ENCODE measurements around the gene ADD3.
A peak's percentile ranks its signal among the peaks of the same experiment; 100 is the strongest.

Gene ADD3

GRCh38 chr10:109961174-109962001 is 46.4 kb upstream of the ADD3 start:
- peak; percentile 46 for DNase-seq (ENCODE audit: extremely low spot score)
- TF ChIP-seq SP1 (IDR thresholded peaks at IDR 0.05) (no peak), NFRKB (IDR thresholded peaks at IDR 0.05) (no peak), BHLHE40 (IDR thresholded peaks at IDR 0.05; ENCODE audit: borderline replicate concordance) (no peak), HDGF (IDR thresholded peaks at IDR 0.05; ENCODE audit: borderline replicate concordance) (no peak)
- ChIA-PET CTCF (interaction anchor here (0.6 kb wide), 1 partner anchor 13 kb away, joined by 6 read pairs; no protein-coding TSS in a partner anchor), POLR2A (interaction anchor here (0.7 kb wide), 1 partner anchor 47 kb away, joined by 3 read pairs; the partner anchor contains the start of gene ADD3)

- no peak for TF ChIP-seq HDGF (IDR thresholded peaks at IDR 0.05; ENCODE audit: borderline replicate concordance)
- no peak for TF ChIP-seq ZNF384 (IDR thresholded peaks at IDR 0.05)
- TF ChIP-seq TARDBP (IDR thresholded peaks at IDR 0.05): no peak
- TF ChIP-seq, protein P1, sequence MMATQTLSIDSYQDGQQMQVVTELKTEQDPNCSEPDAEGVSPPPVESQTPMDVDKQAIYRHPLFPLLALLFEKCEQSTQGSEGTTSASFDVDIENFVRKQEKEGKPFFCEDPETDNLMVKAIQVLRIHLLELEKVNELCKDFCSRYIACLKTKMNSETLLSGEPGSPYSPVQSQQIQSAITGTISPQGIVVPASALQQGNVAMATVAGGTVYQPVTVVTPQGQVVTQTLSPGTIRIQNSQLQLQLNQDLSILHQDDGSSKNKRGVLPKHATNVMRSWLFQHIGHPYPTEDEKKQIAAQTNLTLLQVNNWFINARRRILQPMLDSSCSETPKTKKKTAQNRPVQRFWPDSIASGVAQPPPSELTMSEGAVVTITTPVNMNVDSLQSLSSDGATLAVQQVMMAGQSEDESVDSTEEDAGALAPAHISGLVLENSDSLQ (IDR thresholded peaks at IDR 0.05): peak; percentile 65
- TF ChIP-seq BHLHE40 (IDR thresholded peaks at IDR 0.05; ENCODE audit: borderline replicate concordance): no peak
- no peak for TF ChIP-seq FOXM1 (IDR thresholded peaks at IDR 0.05; ENCODE audit: borderline replicate concordance)
- ChIA-PET POLR2A (interaction anchor here (0.7 kb wide), 1 partner anchor 46 kb away, joined by 3 read pairs; the partner anchor contains the start of gene ADD3), CTCF (interaction anchor here (0.6 kb wide), 1 partner anchor 12 kb away, joined by 6 read pairs; no protein-coding TSS in a partner anchor)
- DNase-seq (ENCODE audit: extremely low spot score): no peak
Observed at GRCh38 chr10:109962247-109962646, 45.5 kb upstream of the ADD3 start.

GRCh38 chr10:109963439-109963838 is 44.3 kb upstream of the ADD3 start:
- DNase-seq (ENCODE audit: extremely low spot score): no peak
- POLR2A ChIA-PET: no interaction called here
- CTCF ChIA-PET: no interaction called here
- TF ChIP-seq ZNF384 (IDR thresholded peaks at IDR 0.05) (no peak), NFRKB (IDR thresholded peaks at IDR 0.05) (no peak), BHLHE40 (IDR thresholded peaks at IDR 0.05; ENCODE audit: borderline replicate concordance) (no peak), L3MBTL2 (conservative IDR thresholded peaks at IDR 0.05) (no peak), ELF4 (IDR thresholded peaks at IDR 0.05) (no peak), ARNT (IDR thresholded peaks at IDR 0.05) (no peak), HDGF (IDR thresholded peaks at IDR 0.05; ENCODE audit: borderline replicate concordance) (no peak), FOXA1 (IDR thresholded peaks at IDR 0.05) (no peak), TARDBP (IDR thresholded peaks at IDR 0.05) (no peak), CTBP1 (IDR thresholded peaks at IDR 0.05; ENCODE audit: borderline replicate concordance) (no peak), LEF1 (IDR thresholded peaks at IDR 0.05; ENCODE audit: borderline replicate concordance) (no peak), FOXM1 (IDR thresholded peaks at IDR 0.05; ENCODE audit: borderline replicate concordance) (no peak), SP1 (IDR thresholded peaks at IDR 0.05) (no peak)
- TF ChIP-seq, protein P1 (IDR thresholded peaks at IDR 0.05): no peak

- ChIA-PET POLR2A (no interaction called here), CTCF (interaction anchor here (0.5 to 1.9 kb wide), 4 partner anchors 13 to 87 kb away, joined by 4 to 10 read pairs (median 4); no protein-coding TSS in a partner anchor)
- TF ChIP-seq SUZ12 (IDR thresholded peaks at IDR 0.05) (no peak), FOXM1 (IDR thresholded peaks at IDR 0.05; ENCODE audit: borderline replicate concordance) (no peak), FOXA1 (IDR thresholded peaks at IDR 0.05) (no peak), CTBP1 (IDR thresholded peaks at IDR 0.05; ENCODE audit: borderline replicate concordance) (no peak), BHLHE40 (IDR thresholded peaks at IDR 0.05; ENCODE audit: borderline replicate concordance) (no peak), ELF4 (IDR thresholded peaks at IDR 0.05) (no peak), NFRKB (IDR thresholded peaks at IDR 0.05) (no peak), ZNF384 (IDR thresholded peaks at IDR 0.05) (no peak), SP1 (IDR thresholded peaks at IDR 0.05) (no peak), LEF1 (IDR thresholded peaks at IDR 0.05; ENCODE audit: borderline replicate concordance) (no peak), TARDBP (IDR thresholded peaks at IDR 0.05) (no peak), HDGF (IDR thresholded peaks at IDR 0.05; ENCODE audit: borderline replicate concordance) (no peak), ARNT (IDR thresholded peaks at IDR 0.05) (no peak), FOXK2 (IDR thresholded peaks at IDR 0.05) (no peak), L3MBTL2 (conservative IDR thresholded peaks at IDR 0.05) (no peak)
- TF ChIP-seq, protein P1 (IDR thresholded peaks at IDR 0.05): no peak
- no peak for DNase-seq (ENCODE audit: extremely low spot score)
Observed at GRCh38 chr10:109964318-109964717, 43.5 kb upstream of the ADD3 start.

GRCh38 chr10:109966961-109967738 is 40.6 kb upstream of the ADD3 start:
- POLR2A ChIA-PET: no interaction called here
- no peak for DNase-seq (ENCODE audit: extremely low spot score)
- TF ChIP-seq SUZ12 (IDR thresholded peaks at IDR 0.05) (no peak), FOXK2 (IDR thresholded peaks at IDR 0.05) (no peak), L3MBTL2 (conservative IDR thresholded peaks at IDR 0.05) (no peak), ARNT (IDR thresholded peaks at IDR 0.05) (no peak), TARDBP (IDR thresholded peaks at IDR 0.05) (no peak), CTBP1 (IDR thresholded peaks at IDR 0.05; ENCODE audit: borderline replicate concordance) (no peak), FOXA1 (IDR thresholded peaks at IDR 0.05) (no peak), BHLHE40 (IDR thresholded peaks at IDR 0.05; ENCODE audit: borderline replicate concordance) (no peak), NFRKB (IDR thresholded peaks at IDR 0.05) (no peak), ZNF384 (IDR thresholded peaks at IDR 0.05) (no peak), FOXM1 (IDR thresholded peaks at IDR 0.05; ENCODE audit: borderline replicate concordance) (no peak), LEF1 (IDR thresholded peaks at IDR 0.05; ENCODE audit: borderline replicate concordance) (no peak), SP1 (IDR thresholded peaks at IDR 0.05) (no peak)
- TF ChIP-seq, protein P1 (IDR thresholded peaks at IDR 0.05): no peak
- CTCF ChIA-PET: interaction anchor here (1.3 to 1.6 kb wide), 2 partner anchors 11 to 83 kb away, joined by 4 to 8 read pairs; no protein-coding TSS in a partner anchor
